Ishikawa (cell line): Measurements from ENCODE around the gene CSN1S1.

Experiments used
- EP300 ChIP-seq: IDR thresholded peaks from 2 replicates; pipeline ENCODE4 v1.6.1; 2012; ENCODE audit warnings: borderline replicate concordance
- MAX ChIP-seq: IDR thresholded peaks from 2 replicates; pipeline ENCODE4 v1.6.1; 2012
- USF1 ChIP-seq: IDR thresholded peaks from 2 replicates; pipeline ENCODE4 v1.6.1; 2012

- TF ChIP-seq USF1 = no peak
- TF ChIP-seq EP300 = no peak
- TF ChIP-seq MAX = no peak
Observed at GRCh38 chr4:69994782-69995181, 63.9 kb downstream of the CSN1S1 start.
